22Rv1 (cell line): ENCODE data around the gene UBE2F.

Experiments used
- ZFX ChIP-seq: fragments of 450-650 bp; IDR thresholded peaks from 2 replicates; pipeline ENCODE4 v1.6.1; 2017; ENCODE audit warnings: antibody characterized with exemption, borderline replicate concordance
- TF ChIP-seq, protein P1 (sequence below): fragments of 450-650 bp; IDR thresholded peaks from 2 replicates; pipeline ENCODE4 v1.5.1; 2017; ENCODE audit warnings: mild to moderate bottlenecking

DNA sequence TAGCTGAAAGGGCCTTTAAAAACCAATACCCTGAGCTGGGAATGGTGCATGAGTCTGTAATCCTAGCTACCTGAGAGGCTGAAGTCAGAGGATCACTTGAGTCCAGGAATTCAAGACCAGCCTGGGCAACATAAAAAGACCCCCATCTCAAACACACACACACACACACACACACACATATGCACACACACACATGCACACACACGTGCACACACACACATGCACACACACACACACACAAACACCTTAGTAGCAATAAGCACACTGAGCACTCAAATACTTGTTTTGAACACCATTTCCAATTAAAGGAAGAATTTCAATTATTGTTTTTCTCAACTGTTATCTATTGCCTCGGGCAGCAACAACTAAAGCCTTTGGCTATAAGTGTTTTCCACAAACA is 25.6 kb upstream of the UBE2F start:
- TF ChIP-seq, protein P1, sequence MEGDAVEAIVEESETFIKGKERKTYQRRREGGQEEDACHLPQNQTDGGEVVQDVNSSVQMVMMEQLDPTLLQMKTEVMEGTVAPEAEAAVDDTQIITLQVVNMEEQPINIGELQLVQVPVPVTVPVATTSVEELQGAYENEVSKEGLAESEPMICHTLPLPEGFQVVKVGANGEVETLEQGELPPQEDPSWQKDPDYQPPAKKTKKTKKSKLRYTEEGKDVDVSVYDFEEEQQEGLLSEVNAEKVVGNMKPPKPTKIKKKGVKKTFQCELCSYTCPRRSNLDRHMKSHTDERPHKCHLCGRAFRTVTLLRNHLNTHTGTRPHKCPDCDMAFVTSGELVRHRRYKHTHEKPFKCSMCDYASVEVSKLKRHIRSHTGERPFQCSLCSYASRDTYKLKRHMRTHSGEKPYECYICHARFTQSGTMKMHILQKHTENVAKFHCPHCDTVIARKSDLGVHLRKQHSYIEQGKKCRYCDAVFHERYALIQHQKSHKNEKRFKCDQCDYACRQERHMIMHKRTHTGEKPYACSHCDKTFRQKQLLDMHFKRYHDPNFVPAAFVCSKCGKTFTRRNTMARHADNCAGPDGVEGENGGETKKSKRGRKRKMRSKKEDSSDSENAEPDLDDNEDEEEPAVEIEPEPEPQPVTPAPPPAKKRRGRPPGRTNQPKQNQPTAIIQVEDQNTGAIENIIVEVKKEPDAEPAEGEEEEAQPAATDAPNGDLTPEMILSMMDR = no peak
- no peak for TF ChIP-seq ZFX
